Inferior parietal cortex (tissue), 1 donor: ENCODE results near the gene ZNF566.

Experiments
- DNase-seq: peaks from one replicate; pipeline ENCODE4 v3.0.0-alpha.2; 2016; ENCODE audit errors: extremely low spot score

The ZNF566 gene

DNA sequence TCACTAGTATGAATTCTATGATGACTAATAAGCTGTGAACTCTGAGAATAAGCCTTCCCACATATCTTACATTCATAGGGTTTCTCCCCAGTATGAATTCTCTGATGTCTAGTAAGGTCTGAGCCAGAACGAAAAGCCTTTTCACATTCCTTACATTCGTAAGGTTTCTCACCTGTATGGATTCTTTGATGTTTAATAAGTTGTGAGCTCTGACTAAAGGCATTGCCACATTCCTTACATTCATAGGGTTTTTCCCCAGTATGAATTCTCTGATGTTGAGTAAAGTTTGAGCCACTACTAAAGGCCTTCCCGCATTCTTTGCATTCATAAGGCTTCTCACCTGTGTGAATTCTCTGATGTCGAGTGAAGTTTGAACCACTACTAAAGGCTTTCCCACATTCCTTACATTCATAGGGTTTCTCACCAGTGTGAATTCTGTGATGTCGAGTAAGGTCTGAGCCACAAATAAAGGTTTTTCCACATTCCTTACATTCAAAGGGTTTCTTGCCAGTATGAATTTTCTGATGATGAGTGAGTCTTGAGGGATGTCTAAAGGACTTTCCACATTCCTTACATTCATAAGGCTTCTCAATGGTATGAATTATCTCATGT, 40.2 kb downstream of the ZNF566 start:
- DNase-seq = no peak

- DNase-seq = no peak
Observed at GRCh38 chr19:36441339-36441738, 48.0 kb downstream of the ZNF566 start.

GRCh38 chr19:36436531-36436930, 52.8 kb downstream of the ZNF566 start:
- DNase-seq = no peak

DNA sequence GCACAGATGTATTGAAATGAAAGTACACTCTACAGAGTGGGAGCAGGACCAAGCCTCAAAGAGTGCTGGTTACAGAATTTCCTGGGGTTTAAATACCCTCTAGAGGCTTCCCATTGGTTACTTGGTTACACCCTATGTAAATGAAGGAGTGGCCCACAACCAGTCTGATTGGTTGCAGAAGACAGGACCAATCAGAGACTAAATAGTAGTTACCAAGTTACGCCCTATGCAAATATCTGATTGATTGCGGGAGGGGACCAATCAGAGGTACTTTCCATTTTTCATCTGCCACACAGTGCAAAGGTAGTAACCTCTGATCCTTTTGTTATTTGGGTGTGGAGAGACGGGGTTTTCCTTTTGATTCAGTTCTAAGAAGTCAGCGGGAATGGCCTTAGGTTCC, 65.4 kb downstream of the ZNF566 start:
- no peak for DNase-seq

- no peak for DNase-seq
Observed at GRCh38 chr19:36421749-36422481, 67.4 kb downstream of the ZNF566 start.

DNA sequence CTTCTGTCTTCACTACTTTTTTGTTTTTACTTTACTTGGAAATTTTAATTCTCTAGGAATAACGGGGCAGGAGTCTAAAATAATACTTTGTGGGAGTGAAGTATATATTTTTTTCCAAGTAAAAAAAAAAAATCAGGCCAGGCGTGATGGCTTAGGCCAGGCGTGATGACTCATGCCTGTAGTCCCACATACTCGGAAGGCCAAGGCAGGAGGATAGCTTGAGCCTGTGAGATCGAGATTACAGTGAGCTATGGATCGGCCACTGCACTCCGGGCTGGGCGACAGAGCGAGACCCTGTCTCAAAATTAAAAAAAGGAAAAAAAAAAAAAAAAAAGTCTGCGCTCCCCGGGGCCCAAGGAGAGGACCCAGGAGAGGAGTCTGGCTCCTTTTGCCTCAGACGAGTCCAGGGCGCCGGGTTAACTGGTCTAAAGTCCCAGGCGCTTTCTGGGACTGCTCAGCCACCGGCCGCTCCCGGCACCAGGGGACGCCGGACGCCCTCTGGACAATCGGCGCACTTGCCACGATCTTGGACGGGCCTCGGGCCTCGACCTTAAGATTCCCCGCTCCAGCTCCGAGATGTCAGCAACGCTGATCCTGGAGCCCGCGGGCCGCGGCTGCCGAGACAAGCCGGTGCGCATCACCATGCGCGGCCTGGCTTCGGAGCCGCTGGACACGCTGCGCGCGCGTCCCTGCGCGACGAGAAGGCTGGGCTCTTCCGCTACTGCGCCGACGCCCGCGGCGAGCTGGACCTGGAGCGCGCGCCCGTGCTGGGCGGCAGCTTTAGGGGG, 68.2 kb downstream of the ZNF566 start:
- peak; percentile 33 for DNase-seq

GRCh38 chr19:36418287-36419001, 70.9 kb downstream of the ZNF566 start, which contains the start of gene ZFP82:
TSS of gene ZFP82 (minus strand) at chr19:36418644. CDS start at chr19:36409789, 8,855 bp downstream.
- peak; percentile 85 for DNase-seq

- DNase-seq = no peak
Observed at GRCh38 chr19:36417752-36418286, 71.5 kb downstream of the ZNF566 start.

GRCh38 chr19:36409841-36410240, 79.5 kb downstream of the ZNF566 start:
- DNase-seq = no peak

DNA sequence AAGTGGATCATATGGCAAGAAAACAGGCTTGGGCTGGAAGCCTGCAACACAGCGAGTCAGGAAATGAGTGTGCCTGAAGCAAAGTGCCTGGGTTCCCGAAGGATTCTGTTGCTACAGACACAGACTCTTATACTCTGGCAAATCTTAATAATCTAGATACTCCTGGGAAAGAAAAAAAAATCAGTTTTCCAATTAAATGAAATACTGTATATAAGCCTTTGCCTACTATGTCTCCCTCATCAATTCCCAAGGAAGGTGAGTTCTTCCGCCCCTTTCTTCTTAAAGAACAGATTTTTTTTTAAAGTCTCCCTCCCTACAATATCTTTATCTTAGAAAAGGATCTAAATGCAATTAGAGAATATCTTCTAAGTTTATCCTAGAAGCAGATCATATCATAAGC, 81.3 kb downstream of the ZNF566 start:
- DNase-seq = no peak

DNA sequence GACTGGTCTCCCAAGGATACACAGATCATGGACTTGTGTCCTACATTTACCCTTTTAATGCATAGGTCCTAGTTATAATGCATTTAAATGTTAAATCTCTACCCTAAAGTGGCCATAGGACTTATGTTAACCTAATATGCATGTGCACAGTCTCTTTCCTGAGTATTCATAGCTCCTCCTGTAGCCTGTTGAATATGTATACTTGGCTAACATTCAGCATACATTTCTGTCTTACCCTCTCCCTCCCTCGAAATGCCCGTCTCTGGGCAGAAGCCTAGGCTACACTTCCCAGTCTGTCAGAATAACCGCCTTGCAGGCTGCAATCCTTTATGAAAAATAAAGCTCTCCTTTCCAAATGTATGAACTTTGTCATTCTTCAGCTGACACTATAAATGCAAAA, 84.9 kb downstream of the ZNF566 start:
- DNase-seq = no peak

- DNase-seq = no peak
Observed at GRCh38 chr19:36401475-36401874, 87.9 kb downstream of the ZNF566 start.

- DNase-seq = no peak
Observed at GRCh38 chr19:36398571-36398970, 90.8 kb downstream of the ZNF566 start.
